MCF 10A (cell line): Measurements from ENCODE around the gene ADAMTS3. TPM values are rescaled to one million over a fixed set of nuclear protein-coding genes. Genes with fewer than 3 reads are reported as not detected.

Experiments
- BruUV-seq: library from RNA; stranded (reverse); fragments of 400-500 nt; replicated peaks from 2 replicates; lab custom pipeline; 2021; lab: Mats Ljungman, UMichigan
- CTCF ChIA-PET: fragments of 300-600 bp; sonication (Branson Sonifier 250); formaldehyde crosslinking; extraction: SDS; loops from one replicate; lab custom pipeline; 2021; ENCODE audit warnings: antibody characterized with exemption, inconsistent platforms; lab: Yijun Ruan, JAX
- POLR2A ChIA-PET: fragments of 300-600, 350-650 bp; sonication (Branson Sonifier 250); formaldehyde crosslinking; extraction: SDS; loops from one replicate; lab custom pipeline; 2020; ENCODE audit warnings: antibody characterized with exemption, inconsistent platforms; lab: Yijun Ruan, JAX
- DNase-seq: peaks from one replicate; pipeline ENCODE4 v3.0.0-alpha.2; 2018; ENCODE audit not compliant: unreplicated experiment
- H3K27ac Mint-ChIP-seq: one replicate; pipeline ENCODE4 v1.8.0; 2022; ENCODE audit warnings: mild to moderate bottlenecking, low read depth, mixed read lengths; ENCODE audit not compliant: unreplicated experiment
- H3K27me3 Mint-ChIP-seq: one replicate; pipeline ENCODE4 v1.8.0; 2022; ENCODE audit warnings: mixed read lengths; ENCODE audit not compliant: insufficient read depth, unreplicated experiment
- H3K36me3 Mint-ChIP-seq: one replicate; pipeline ENCODE4 v1.8.0; 2022; ENCODE audit warnings: mild to moderate bottlenecking, moderate library complexity, mixed read lengths; ENCODE audit not compliant: insufficient read depth, unreplicated experiment
- H3K4me1 Mint-ChIP-seq: one replicate; pipeline ENCODE4 v1.8.0; 2022; ENCODE audit warnings: mixed read lengths; ENCODE audit not compliant: insufficient read depth, unreplicated experiment
- H3K4me3 Mint-ChIP-seq: one replicate; pipeline ENCODE4 v1.8.0; 2022; ENCODE audit warnings: mild to moderate bottlenecking, moderate library complexity, mixed read lengths; ENCODE audit not compliant: unreplicated experiment
- H3K9me3 Mint-ChIP-seq: one replicate; pipeline ENCODE4 v1.8.0; 2022; ENCODE audit warnings: mixed read lengths; ENCODE audit not compliant: unreplicated experiment
- intact Hi-C: fragments of 100-400 bp; cut with micrococcal nuclease; formaldehyde crosslinking; loops from 2 replicates; pipeline ENCODE4 v1.14.1; 2022
- total RNA-seq: library from RNA; stranded (reverse); gene quantifications from 2 replicates; pipeline ENCODE4 v1.2.3, GENCODE V29; 2022
- TF ChIP-seq, protein P1 (sequence below): fragments of 200-600 bp; IDR thresholded peaks from one replicate; pipeline ENCODE4 v1.8.0; 2022; ENCODE audit warnings: antibody characterized with exemption, mild to moderate bottlenecking; ENCODE audit not compliant: unreplicated experiment

The ADAMTS3 gene
- total RNA-seq, 1 experiment from 2014 or later = 0.58 TPM

DNA sequence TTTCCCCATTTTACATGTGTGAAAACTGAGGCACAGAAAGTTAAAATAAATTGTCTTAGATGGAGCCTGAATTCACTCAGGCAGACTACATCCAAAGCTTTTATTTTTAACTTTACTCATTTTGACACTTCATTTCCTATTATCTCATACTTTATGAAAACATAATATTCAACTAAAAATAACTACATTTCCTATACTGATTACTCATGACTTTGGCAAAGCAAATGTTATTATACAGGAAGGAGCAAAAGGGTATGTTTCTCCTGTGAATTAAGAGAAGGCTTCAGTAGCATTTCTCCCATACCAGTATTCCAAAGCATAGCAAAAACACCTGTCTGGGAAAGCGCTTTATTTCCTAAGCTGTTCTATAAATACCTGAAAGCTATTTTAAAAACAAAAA is 178.6 kb downstream of the ADAMTS3 start:
- intact Hi-C loops = no loop called here
- peak; percentile 35 for DNase-seq
- TF ChIP-seq, protein P1, sequence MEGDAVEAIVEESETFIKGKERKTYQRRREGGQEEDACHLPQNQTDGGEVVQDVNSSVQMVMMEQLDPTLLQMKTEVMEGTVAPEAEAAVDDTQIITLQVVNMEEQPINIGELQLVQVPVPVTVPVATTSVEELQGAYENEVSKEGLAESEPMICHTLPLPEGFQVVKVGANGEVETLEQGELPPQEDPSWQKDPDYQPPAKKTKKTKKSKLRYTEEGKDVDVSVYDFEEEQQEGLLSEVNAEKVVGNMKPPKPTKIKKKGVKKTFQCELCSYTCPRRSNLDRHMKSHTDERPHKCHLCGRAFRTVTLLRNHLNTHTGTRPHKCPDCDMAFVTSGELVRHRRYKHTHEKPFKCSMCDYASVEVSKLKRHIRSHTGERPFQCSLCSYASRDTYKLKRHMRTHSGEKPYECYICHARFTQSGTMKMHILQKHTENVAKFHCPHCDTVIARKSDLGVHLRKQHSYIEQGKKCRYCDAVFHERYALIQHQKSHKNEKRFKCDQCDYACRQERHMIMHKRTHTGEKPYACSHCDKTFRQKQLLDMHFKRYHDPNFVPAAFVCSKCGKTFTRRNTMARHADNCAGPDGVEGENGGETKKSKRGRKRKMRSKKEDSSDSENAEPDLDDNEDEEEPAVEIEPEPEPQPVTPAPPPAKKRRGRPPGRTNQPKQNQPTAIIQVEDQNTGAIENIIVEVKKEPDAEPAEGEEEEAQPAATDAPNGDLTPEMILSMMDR = no peak
- H3K4me1 Mint-ChIP-seq = peaks cover 6% of the 10 kb centered on the region
- no peaks in the 10 kb centered on the region for H3K36me3 Mint-ChIP-seq
- ChIA-PET CTCF (interaction anchor here (0.6 kb wide), 1 partner anchor 1280 kb away, joined by 3 read pairs; no protein-coding TSS in a partner anchor), POLR2A (interaction anchor here (0.6 to 0.8 kb wide), 2 partner anchors 39 to 262 kb away, joined by 3 to 4 read pairs; no protein-coding TSS in a partner anchor)
- BruUV-seq = no TSS peak
- H3K9me3 Mint-ChIP-seq = no peaks in the 10 kb centered on the region
- H3K4me3 Mint-ChIP-seq = no peak overlapping the region
- no peaks in the 10 kb centered on the region for H3K27me3 Mint-ChIP-seq
- H3K27ac Mint-ChIP-seq = no peak overlapping the region

DNA sequence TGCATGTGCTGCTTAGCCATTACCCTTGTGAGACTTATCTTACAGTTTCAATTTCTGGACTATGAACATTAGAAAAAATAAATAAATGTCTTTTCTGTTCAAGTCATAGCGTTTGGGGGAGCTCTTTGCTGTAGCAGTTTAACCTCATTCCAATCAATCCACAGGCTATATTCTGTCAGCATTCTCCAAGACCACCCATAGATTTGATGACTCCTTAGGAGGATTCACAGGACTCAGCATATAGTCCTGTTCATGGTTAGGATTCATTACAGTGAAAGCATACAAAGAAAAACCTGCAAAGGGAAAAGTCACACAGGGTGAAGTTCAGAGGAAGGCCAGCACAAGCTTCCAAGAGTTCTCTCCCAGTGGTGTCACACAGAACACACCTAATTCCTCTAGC is 180.5 kb downstream of the ADAMTS3 start:
- H3K36me3 Mint-ChIP-seq = no peaks in the 10 kb centered on the region
- no peaks in the 10 kb centered on the region for H3K27me3 Mint-ChIP-seq
- no peak for DNase-seq
- POLR2A ChIA-PET = no interaction called here
- no peak overlapping the region for H3K27ac Mint-ChIP-seq
- intact Hi-C loops = no loop called here
- H3K9me3 Mint-ChIP-seq = no peaks in the 10 kb centered on the region
- TF ChIP-seq, protein P1 = no peak
- H3K4me1 Mint-ChIP-seq = peaks cover 6% of the 10 kb centered on the region
- BruUV-seq = no TSS peak
- CTCF ChIA-PET = no interaction called here
- no peak overlapping the region for H3K4me3 Mint-ChIP-seq

DNA sequence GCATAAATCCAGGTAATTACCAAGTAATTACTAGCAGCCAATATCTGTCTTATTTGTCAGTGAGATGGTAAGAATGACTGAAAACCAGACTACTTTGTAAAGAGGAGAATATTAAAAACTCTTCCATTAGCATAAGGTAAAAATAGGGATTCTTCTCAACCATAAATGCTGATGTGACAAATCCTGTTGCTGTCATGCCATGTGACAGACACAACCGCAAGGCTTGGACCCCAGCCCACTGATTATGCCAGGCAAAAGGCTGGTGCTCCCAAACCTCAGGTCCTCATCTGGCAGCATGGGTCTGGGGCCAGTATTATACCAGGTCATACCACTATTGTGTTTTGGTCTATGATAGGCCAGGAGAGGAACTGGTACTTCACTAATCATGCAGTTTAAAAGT is 181.1 kb downstream of the ADAMTS3 start:
- Mint-ChIP-seq H3K36me3 (no peaks in the 10 kb centered on the region), H3K4me1 (peaks cover 6% of the 10 kb centered on the region), H3K9me3 (no peaks in the 10 kb centered on the region), H3K4me3 (no peak overlapping the region), H3K27me3 (no peaks in the 10 kb centered on the region), H3K27ac (no peak overlapping the region)
- ChIA-PET CTCF (interaction anchor here (1.3 kb wide), 1 partner anchor 27 kb away, joined by 3 read pairs; no protein-coding TSS in a partner anchor), POLR2A (no interaction called here)
- intact Hi-C loops = no loop called here
- TF ChIP-seq, protein P1 = no peak
- DNase-seq = no peak
- BruUV-seq = no TSS peak

DNA sequence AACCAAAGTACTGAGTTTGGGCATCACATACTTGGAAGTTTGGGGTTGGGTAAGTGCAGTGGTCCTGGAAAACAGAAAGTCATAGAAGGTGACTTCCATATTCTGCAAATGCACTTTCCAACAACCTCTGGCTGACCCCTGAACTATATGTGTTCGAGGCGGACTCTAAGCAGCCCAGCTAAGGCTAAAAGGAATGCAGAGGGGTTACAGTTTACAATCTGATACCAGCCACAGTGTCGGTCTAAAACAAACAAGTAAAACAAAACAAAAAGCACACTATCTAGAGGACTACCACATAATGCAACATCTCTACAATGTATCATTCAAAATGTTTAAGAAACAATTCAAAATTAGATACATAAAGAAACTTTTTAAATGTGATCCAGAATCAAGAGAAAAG is 185.6 kb downstream of the ADAMTS3 start:
- intact Hi-C loops = no loop called here
- H3K27ac Mint-ChIP-seq = no peak overlapping the region
- ChIA-PET CTCF (interaction anchor here (0.6 kb wide), 1 partner anchor 1254 kb away, joined by 3 read pairs; no protein-coding TSS in a partner anchor), POLR2A (interaction anchor here (0.7 to 0.8 kb wide), 2 partner anchors 49 to 58 kb away, joined by 3 read pairs; no protein-coding TSS in a partner anchor)
- H3K4me3 Mint-ChIP-seq = no peak overlapping the region
- H3K27me3 Mint-ChIP-seq = no peaks in the 10 kb centered on the region
- H3K36me3 Mint-ChIP-seq = no peaks in the 10 kb centered on the region
- DNase-seq = no peak
- TF ChIP-seq, protein P1 = no peak
- H3K9me3 Mint-ChIP-seq = no peaks in the 10 kb centered on the region
- H3K4me1 Mint-ChIP-seq = no peaks in the 10 kb centered on the region
- no TSS peak for BruUV-seq
